ENCODE data around the gene AHNAK2.

DNA sequence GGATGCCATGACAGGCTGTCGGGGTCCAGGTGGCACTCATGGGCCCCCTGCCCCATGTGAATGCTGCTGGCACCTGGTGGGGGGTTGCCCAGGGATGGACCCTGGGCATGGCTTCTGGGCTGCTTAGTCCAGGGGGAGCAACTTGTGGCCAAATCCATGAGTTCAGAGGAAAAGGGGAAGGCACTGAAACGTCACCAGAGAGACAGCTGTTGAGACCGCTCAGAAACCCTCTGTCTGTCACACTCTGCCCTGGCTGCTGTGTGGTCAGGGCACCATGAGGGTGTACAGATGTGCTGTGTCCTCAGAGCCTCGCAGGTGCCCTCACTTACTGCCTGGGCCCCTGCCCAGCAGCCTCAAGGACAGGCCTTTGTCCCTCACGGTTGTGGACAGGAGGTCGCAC lies 16.8 kb upstream of the AHNAK2 start:
- TF ChIP-seq, protein P1, sequence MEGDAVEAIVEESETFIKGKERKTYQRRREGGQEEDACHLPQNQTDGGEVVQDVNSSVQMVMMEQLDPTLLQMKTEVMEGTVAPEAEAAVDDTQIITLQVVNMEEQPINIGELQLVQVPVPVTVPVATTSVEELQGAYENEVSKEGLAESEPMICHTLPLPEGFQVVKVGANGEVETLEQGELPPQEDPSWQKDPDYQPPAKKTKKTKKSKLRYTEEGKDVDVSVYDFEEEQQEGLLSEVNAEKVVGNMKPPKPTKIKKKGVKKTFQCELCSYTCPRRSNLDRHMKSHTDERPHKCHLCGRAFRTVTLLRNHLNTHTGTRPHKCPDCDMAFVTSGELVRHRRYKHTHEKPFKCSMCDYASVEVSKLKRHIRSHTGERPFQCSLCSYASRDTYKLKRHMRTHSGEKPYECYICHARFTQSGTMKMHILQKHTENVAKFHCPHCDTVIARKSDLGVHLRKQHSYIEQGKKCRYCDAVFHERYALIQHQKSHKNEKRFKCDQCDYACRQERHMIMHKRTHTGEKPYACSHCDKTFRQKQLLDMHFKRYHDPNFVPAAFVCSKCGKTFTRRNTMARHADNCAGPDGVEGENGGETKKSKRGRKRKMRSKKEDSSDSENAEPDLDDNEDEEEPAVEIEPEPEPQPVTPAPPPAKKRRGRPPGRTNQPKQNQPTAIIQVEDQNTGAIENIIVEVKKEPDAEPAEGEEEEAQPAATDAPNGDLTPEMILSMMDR (conservative IDR thresholded peaks at IDR 0.05), result no peak
- TF ChIP-seq EZH2 (IDR thresholded peaks at IDR 0.05; ENCODE audit: low read depth), result no peak
